ENCODE data around the gene DHPS. TPM values are rescaled to one million over a fixed set of nuclear protein-coding genes. Genes with fewer than 3 reads are reported as not detected.

The DHPS gene
- total RNA-seq, 1 donor from 2014 or later = 106 TPM

- Mint-ChIP-seq H3K27me3 (no peaks in the 10 kb centered on the region), H3K4me3 (ENCODE audit: low read depth) (no peak overlapping the region), H3K9me3 (ENCODE audit: low read depth) (peaks cover 23% of the 10 kb centered on the region), H3K27ac (no peak overlapping the region), H3K4me1 (ENCODE audit: low read depth) (no peaks in the 10 kb centered on the region), H3K36me3 (ENCODE audit: insufficient read depth) (peaks cover 69% of the 10 kb centered on the region)
- DNase-seq (ENCODE audit: low spot score, unreplicated experiment) = no peak
- TF ChIP-seq CTCF (IDR thresholded peaks at IDR 0.05; ENCODE audit: unreplicated experiment) = no peak
Measured at GRCh38 chr19:12629215-12629614, 52.5 kb downstream of the DHPS start.

GRCh38 chr19:12628040-12629022, 53.3 kb downstream of the DHPS start:
- Mint-ChIP-seq H3K27me3 (no peaks in the 10 kb centered on the region), H3K36me3 (ENCODE audit: insufficient read depth) (peaks cover 71% of the 10 kb centered on the region), H3K9me3 (ENCODE audit: low read depth) (peaks cover 26% of the 10 kb centered on the region), H3K27ac (peak overlapping the region; percentile 73), H3K4me3 (ENCODE audit: low read depth) (no peak overlapping the region), H3K4me1 (ENCODE audit: low read depth) (no peaks in the 10 kb centered on the region)
- no peak for DNase-seq (ENCODE audit: low spot score, unreplicated experiment)
- TF ChIP-seq CTCF (IDR thresholded peaks at IDR 0.05; ENCODE audit: unreplicated experiment) = no peak

- Mint-ChIP-seq H3K4me3 (ENCODE audit: low read depth) (no peak overlapping the region), H3K36me3 (ENCODE audit: insufficient read depth) (peaks cover 75% of the 10 kb centered on the region), H3K27ac (no peak overlapping the region), H3K27me3 (no peaks in the 10 kb centered on the region), H3K4me1 (ENCODE audit: low read depth) (no peaks in the 10 kb centered on the region), H3K9me3 (ENCODE audit: low read depth) (peaks cover 27% of the 10 kb centered on the region)
- TF ChIP-seq CTCF (IDR thresholded peaks at IDR 0.05; ENCODE audit: unreplicated experiment) = no peak
- no peak for DNase-seq (ENCODE audit: low spot score, unreplicated experiment)
Measured at GRCh38 chr19:12626958-12627357, 54.7 kb downstream of the DHPS start.

Other genes starting within 250 kb of the DHPS start
- 13.8 and 14.2 TPM in 2 replicates for gene ZNF443, start 240.9 kb downstream of the DHPS start, total RNA-seq
- gene ZNF709, start 197.1 kb downstream of the DHPS start, total RNA-seq = 5.8 and 9.1 TPM in 2 replicates
- 18.9 and 23.1 TPM in 2 replicates for gene ZNF564, start 130.4 kb downstream of the DHPS start, total RNA-seq
- 12.7 and 15.1 TPM in 2 replicates for gene ZNF490, start 71.1 kb downstream of the DHPS start, total RNA-seq
- 22.3 and 24.3 TPM in 2 replicates for gene ZNF791, start 71.0 kb downstream of the DHPS start, total RNA-seq
- gene MAN2B1, start 15.1 kb downstream of the DHPS start, total RNA-seq = 115 and 120 TPM in 2 replicates
- gene WDR83, start 15.1 kb downstream of the DHPS start, total RNA-seq = 16.3 and 17.2 TPM in 2 replicates
- not detected in 2 replicates for gene GNG14, start 6.1 kb upstream of the DHPS start, total RNA-seq
- 14.6 and 15.1 TPM in 2 replicates for gene FBXW9, start 14.8 kb upstream of the DHPS start, total RNA-seq
- gene TNPO2, start 42.1 kb upstream of the DHPS start, total RNA-seq = 109 and 113 TPM in 2 replicates
- gene TRIR, start 52.8 kb upstream of the DHPS start, total RNA-seq = 171 and 180 TPM in 2 replicates
- gene GET3, start 55.6 kb upstream of the DHPS start, total RNA-seq = 59.8 and 66.0 TPM in 2 replicates
- gene BEST2, start 69.9 kb upstream of the DHPS start, total RNA-seq = not detected in 2 replicates
- 115 TPM in 2 replicates for gene HOOK2, start 93.7 kb upstream of the DHPS start, total RNA-seq
- 5.7 and 6.0 TPM in 2 replicates for gene JUNB, start 109.6 kb upstream of the DHPS start, total RNA-seq
- 524 and 554 TPM in 2 replicates for gene PRDX2, start 119.9 kb upstream of the DHPS start, total RNA-seq
- gene THSD8, start 120.2 kb upstream of the DHPS start, total RNA-seq = 16.5 and 22.7 TPM in 2 replicates
- gene RNASEH2A, start 124.7 kb upstream of the DHPS start, total RNA-seq = 32.8 and 37.4 TPM in 2 replicates
- not detected in 2 replicates for gene RTBDN, start 152.7 kb upstream of the DHPS start, total RNA-seq
- 5.3 and 5.9 TPM in 2 replicates for gene MAST1, start 156.6 kb upstream of the DHPS start, total RNA-seq
- 26.0 and 31.7 TPM in 2 replicates for gene DNASE2, start 199.6 kb upstream of the DHPS start, total RNA-seq
- gene KLF1, start 205.3 kb upstream of the DHPS start, total RNA-seq = not detected in 2 replicates
- gene GCDH, start 209.3 kb upstream of the DHPS start, total RNA-seq = 59.3 and 60.6 TPM in 2 replicates
- 1.2 and 1.8 TPM in 2 replicates for gene SYCE2, start 237.4 kb upstream of the DHPS start, total RNA-seq

Measured in progenitor cell of endocrine pancreas (in vitro differentiated cells).